Neural progenitor cell (in vitro differentiated cells): ENCODE results near the gene MRPS33.

Experiments
- EZH2 ChIP-seq: fragments of 200-600 bp; sonication (generic); IDR thresholded peaks from 2 replicates; pipeline ENCODE4 v1.6.1; 2017; ENCODE audit warnings: antibody characterized with exemption, mild to moderate bottlenecking, moderate library complexity
- TF ChIP-seq, protein P1 (sequence below): fragments of 200-600 bp; sonication (generic); IDR thresholded peaks from 2 replicates; pipeline ENCODE4 v1.5.1; 2017; ENCODE audit warnings: antibody characterized with exemption, mild to moderate bottlenecking

DNA sequence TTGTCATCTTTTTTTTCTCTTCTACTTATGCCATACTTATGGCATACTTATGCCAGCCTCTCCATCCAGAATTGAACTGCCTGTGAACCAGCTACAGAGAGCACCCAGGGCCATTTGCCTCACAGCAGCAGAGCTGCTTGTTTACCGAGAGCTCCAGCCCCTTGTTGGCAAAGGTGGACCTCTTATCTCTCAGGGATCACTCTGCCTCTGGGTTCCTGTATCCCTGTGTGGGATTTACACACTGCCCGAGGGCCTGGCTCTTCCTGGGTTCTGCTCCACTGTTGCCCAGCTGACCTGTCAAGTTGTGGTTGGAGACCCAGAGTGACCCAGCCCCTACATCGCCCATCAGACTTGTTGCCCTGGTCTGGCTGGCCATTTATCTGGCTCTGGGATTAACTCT is 22.3 kb downstream of the MRPS33 start:
- TF ChIP-seq, protein P1, sequence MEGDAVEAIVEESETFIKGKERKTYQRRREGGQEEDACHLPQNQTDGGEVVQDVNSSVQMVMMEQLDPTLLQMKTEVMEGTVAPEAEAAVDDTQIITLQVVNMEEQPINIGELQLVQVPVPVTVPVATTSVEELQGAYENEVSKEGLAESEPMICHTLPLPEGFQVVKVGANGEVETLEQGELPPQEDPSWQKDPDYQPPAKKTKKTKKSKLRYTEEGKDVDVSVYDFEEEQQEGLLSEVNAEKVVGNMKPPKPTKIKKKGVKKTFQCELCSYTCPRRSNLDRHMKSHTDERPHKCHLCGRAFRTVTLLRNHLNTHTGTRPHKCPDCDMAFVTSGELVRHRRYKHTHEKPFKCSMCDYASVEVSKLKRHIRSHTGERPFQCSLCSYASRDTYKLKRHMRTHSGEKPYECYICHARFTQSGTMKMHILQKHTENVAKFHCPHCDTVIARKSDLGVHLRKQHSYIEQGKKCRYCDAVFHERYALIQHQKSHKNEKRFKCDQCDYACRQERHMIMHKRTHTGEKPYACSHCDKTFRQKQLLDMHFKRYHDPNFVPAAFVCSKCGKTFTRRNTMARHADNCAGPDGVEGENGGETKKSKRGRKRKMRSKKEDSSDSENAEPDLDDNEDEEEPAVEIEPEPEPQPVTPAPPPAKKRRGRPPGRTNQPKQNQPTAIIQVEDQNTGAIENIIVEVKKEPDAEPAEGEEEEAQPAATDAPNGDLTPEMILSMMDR, result no peak
- no peak for TF ChIP-seq EZH2
